SKM-1 (cell line): ENCODE results near the gene NPTN.
"Not testable (repeated sequence)": the region's sequence is repeated elsewhere in the genome, so short reads cannot be mapped to it uniquely, and the experiment has no call there.

Experiments used
- DNase-seq: peaks from one replicate; lab custom pipeline; 2025; ENCODE audit not compliant: unreplicated experiment; lab: John Stamatoyannopoulos, UW

Gene NPTN

GRCh38 chr15:73601451-73602445 lies 31.4 kb downstream of the NPTN start:
- DNase-seq: no peak

DNA sequence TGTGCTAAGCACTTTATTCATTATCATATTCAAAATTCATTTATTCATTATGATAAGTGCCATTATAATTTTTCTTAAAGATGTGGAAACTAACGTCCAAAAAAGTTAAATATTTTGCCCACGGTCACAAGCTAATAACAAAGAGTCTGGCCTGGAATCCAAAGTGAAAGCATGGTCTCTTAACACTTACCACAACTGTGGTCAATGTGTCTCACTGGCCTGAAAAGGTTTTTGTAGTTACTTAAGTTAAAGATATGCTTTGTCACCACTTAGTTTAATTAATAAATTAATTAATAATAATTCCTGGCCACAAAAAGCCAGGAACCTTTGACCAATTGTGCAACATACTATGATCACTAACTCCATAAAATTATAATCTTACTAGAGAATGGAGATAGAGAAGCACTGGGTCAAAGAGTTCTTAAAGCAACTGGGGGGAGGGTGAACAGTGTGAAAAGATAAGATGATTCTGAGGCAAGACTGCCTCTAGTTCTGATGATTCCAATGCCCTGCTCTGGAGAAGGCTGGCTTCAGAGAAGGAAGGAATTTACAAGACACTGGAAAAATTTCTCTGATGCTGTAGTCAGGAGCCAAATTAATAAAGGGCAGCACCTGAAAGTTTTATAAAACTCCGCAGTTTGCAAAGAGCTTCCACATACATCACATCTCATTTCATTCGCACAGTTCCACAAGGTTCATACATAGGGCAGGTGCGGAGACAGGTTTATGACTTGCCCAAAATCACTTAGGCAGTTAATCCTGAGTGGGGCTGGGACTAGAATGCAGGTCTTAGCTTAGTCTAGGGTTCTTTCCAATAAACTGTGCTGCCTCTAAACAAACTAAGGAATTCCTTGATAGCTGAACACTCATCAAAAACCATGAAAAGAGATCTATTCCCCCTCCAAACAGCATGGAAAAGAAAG lies 32.5 kb downstream of the NPTN start:
- DNase-seq: no peak

GRCh38 chr15:73599934-73600333 lies 33.3 kb downstream of the NPTN start:
- no peak for DNase-seq

- no peak for DNase-seq
These were observed 34.5 kb downstream of the NPTN start for GRCh38 chr15:73598530-73599160.

- no peak for DNase-seq
These were observed 36.1 kb downstream of the NPTN start for GRCh38 chr15:73597036-73597638.

- DNase-seq: no peak
These were observed 37.0 kb downstream of the NPTN start for GRCh38 chr15:73596174-73596573.

- no peak for DNase-seq
These were observed 39.1 kb downstream of the NPTN start for GRCh38 chr15:73594109-73594508.

- no peak for DNase-seq
These were observed 39.7 kb downstream of the NPTN start for GRCh38 chr15:73593304-73594074.

- DNase-seq: no peak
These were observed 42.9 kb downstream of the NPTN start for GRCh38 chr15:73590263-73590662.

GRCh38 chr15:73589766-73590165 lies 43.4 kb downstream of the NPTN start:
- DNase-seq: no peak

DNA sequence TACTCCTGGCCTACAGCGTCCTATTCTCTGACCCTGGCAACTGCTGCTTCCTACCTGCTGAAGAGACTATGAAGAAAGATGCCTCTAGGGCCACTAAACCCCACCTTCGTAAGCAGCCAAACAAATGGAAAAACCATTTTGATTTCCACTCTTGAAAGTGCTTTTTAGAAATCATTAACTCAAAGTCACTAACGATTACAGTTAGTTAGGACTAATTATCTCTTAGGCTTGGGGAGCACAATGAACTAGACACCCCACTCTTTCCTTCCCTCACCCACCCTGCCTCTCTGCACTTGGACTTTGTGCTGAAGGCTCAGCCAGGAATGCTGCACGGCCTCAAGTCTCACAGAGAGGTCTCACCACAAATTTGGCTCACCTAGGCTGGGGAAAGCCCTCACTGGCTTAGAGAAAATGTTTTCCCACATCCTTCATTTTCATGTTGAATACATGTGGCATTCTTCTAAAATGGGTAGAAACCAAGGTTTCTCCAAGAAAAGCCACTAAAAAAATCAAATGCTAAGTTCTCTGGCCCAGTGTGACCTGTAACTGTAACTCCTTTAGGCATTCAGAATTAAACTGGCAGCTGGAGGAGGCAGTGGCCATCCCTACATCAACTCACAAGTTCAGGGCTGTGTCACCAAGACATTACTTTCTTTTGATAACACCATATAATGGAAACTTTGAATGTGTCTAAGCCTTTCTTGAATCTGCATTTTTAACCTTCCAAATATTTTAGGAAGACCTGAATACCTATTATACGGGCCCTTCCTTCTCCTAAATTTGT lies 47.1 kb downstream of the NPTN start:
- no peak for DNase-seq

GRCh38 chr15:73584699-73585420 lies 48.3 kb downstream of the NPTN start:
- no peak for DNase-seq

DNA sequence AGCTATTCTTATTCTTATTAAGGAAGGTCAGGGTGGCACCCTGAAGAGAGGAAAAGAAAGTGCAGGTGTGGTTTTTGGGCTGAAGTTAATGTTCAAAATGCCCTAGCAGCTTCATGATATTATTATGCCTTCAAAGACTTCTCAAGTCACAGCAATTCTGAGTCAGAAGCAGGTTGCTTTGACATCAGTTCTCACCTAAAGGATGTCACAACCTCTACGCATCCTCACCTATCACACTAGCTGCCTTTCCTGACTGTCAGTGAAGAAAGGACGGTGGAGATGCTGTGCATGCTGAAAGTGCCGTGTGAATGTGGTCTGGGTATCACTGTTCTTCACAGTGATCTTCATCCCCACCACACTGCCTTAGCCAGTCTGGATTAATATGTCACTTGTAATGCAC lies 49.6 kb downstream of the NPTN start:
- DNase-seq: no peak

DNA sequence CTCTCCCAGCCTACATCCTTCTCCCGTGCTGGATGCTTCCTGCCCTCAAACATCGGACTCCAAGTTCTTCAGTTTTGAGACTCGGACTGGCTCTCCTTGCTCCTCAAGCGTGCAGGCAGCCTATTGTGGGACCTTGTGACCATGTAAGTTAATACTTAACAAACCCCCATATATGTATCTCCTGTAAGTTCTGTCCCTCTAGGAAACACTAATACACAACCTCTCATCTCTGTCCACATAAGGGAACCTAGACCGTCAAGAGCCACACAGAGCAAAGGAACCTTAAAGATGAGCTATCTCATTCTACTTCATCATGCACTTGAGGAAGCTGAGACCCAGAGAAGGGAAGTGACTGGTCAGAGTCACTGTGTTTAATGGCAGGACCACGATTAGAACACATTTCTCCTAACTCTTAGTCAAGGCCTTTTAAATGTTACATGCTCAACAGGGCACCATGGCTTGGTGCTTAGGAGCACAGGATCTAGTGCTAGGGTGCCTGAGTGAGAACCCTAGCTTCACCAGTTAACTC lies 50.3 kb downstream of the NPTN start:
- no peak for DNase-seq

- DNase-seq: no peak
These were observed 55.2 kb downstream of the NPTN start for GRCh38 chr15:73578026-73578425.

- not testable (repeated sequence) for DNase-seq
These were observed 55.6 kb downstream of the NPTN start for GRCh38 chr15:73577593-73577992.

- no peak for DNase-seq
These were observed 57.4 kb downstream of the NPTN start for GRCh38 chr15:73575636-73576247.

DNA sequence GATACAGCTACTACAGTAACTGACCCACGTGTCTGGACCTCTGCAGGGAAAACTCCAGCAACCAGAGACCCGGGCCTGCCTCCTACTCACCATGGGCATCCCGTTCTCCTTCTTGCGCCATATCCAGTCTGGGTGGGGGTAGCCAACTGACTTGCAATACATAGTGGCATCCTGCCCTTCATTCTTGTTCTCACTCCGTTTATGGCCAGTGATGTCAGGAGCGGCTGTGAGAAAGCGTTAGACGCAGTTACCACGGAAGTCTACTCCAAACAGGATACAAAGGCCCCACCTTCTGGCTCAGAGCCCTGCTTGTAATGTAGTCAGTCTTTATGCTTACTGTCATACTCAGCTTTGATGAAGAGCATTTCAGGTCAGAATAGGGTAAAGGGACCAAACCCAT lies 59.6 kb downstream of the NPTN start:
- DNase-seq: no peak
